Thyroid gland (tissue), 4 donors: ENCODE data around the gene REEP1.

Experiments used
- POLR2A ChIP-seq, 2 donors: fragments of 450-650 bp; IDR thresholded peaks; one replicate each; pipeline ENCODE4 v1.6.1; 2017; ENCODE audit warnings: antibody characterized with exemption in 2 of 2, mild to moderate bottlenecking in 2 of 2, moderate library complexity in 1 of 2
- TF ChIP-seq, protein P1 (sequence below), 6 experiments: fragments of 200-600 bp in 3 of 6; fragments of 450-650 bp in 3 of 6; sonication (generic) in 3 of 6; IDR thresholded peaks; one replicate each; pipeline ENCODE4 v1.5.1; 2016 to 2019; ENCODE audit warnings: antibody characterized with exemption in 6 of 6, mild to moderate bottlenecking in 2 of 6, inconsistent platforms in 1 of 6, moderate library complexity in 1 of 6

DNA sequence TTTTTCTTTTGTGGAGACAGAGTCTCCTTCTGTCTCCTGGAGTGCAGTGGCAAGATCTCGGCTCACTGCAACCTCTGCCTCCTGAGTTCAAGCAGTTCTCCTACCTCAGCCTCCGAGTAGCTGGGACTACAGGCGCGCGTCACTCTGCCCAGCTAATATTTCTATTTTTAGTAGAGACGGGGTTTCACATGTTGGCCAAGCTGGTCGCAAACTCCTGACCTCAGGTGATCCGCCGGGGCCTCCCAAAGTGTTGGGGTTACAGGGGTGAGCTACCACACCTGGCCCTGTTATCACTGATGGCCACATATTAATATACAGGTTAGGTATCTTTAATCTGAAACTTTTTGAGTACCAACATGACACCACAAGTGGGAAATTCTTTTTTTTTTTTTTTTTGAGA, 134.7 kb downstream of the REEP1 start:
- TF ChIP-seq, protein P1, sequence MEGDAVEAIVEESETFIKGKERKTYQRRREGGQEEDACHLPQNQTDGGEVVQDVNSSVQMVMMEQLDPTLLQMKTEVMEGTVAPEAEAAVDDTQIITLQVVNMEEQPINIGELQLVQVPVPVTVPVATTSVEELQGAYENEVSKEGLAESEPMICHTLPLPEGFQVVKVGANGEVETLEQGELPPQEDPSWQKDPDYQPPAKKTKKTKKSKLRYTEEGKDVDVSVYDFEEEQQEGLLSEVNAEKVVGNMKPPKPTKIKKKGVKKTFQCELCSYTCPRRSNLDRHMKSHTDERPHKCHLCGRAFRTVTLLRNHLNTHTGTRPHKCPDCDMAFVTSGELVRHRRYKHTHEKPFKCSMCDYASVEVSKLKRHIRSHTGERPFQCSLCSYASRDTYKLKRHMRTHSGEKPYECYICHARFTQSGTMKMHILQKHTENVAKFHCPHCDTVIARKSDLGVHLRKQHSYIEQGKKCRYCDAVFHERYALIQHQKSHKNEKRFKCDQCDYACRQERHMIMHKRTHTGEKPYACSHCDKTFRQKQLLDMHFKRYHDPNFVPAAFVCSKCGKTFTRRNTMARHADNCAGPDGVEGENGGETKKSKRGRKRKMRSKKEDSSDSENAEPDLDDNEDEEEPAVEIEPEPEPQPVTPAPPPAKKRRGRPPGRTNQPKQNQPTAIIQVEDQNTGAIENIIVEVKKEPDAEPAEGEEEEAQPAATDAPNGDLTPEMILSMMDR (IDR thresholded peaks at IDR 0.05): no peak
- no peak for TF ChIP-seq POLR2A (IDR thresholded peaks at IDR 0.05)
